Measurements from ENCODE around the gene TLE2.

DNA sequence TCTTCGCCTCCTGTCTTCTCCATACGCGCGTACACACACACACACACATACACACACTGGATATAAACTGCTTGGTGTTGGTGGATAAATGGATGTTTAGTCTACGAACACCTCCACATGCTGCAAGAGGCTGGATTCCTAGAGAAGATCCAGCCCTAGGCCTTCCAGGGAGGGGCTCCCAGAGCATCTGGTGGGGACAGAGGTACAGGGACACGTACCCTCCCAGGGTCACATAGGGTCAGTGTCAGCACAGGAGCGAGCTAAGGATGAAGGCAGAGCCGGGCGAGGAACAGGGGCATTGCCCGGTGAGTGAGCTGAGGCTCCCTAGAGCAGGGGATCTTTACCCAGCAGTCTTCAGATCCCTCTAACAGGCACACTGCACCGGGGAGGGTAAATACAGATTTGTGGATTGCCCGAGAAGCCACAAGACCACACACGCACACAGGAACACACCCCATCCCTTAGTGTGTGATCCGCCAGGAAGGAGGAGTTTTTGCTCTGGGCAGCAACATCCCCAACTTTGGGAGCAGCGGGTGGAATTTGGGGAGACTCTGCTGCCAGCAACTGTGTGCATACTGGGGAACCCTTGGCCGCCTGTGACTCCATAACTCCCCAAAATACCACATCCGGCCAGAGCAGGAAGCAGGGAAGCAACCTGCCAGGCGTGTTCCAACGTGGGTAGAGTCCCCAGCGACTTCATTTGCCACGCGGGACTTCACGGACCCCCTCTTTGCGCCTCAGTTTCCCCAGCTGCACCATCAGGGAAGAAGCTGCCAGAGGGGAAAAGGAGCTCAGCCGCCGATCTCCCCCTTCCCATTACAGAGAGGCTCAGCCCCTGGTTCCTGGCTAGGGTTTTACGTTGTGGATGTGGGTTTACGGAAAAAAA is 5.8 kb upstream of the TLE2 start:
- TF ChIP-seq, protein P1, sequence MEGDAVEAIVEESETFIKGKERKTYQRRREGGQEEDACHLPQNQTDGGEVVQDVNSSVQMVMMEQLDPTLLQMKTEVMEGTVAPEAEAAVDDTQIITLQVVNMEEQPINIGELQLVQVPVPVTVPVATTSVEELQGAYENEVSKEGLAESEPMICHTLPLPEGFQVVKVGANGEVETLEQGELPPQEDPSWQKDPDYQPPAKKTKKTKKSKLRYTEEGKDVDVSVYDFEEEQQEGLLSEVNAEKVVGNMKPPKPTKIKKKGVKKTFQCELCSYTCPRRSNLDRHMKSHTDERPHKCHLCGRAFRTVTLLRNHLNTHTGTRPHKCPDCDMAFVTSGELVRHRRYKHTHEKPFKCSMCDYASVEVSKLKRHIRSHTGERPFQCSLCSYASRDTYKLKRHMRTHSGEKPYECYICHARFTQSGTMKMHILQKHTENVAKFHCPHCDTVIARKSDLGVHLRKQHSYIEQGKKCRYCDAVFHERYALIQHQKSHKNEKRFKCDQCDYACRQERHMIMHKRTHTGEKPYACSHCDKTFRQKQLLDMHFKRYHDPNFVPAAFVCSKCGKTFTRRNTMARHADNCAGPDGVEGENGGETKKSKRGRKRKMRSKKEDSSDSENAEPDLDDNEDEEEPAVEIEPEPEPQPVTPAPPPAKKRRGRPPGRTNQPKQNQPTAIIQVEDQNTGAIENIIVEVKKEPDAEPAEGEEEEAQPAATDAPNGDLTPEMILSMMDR (IDR thresholded peaks at IDR 0.05), result no peak
- TF ChIP-seq POLR2A (IDR thresholded peaks at IDR 0.05) (no peak), POLR2AphosphoS5 (IDR thresholded peaks at IDR 0.05) (no peak)

Data from suprapubic skin (tissue), 4 donors.